Fibroblast of lung (primary cell): Measurements from ENCODE around the gene SLC6A1. TPM values are rescaled to one million over a fixed set of nuclear protein-coding genes. Genes with fewer than 3 reads are reported as not detected.

Experiments used
- DNase-seq, 2 donors: peaks; one replicate each; pipeline versions ENCODE4 v3.0.0 to v3.0.0-alpha.2; 2010; ENCODE audit warnings: low read depth in 2 of 2
- H2AFZ ChIP-seq: 2 replicates; pipeline ENCODE4 v1.5.1; 2012; ENCODE audit warnings: low read length, control low read depth, inconsistent platforms
- H3K27ac ChIP-seq: 2 replicates; pipeline ENCODE4 v1.5.1; 2011; ENCODE audit warnings: low read length, control low read depth; ENCODE audit not compliant: insufficient read depth
- H3K27me3 ChIP-seq: 2 replicates; pipeline ENCODE4 v1.5.1; 2011; ENCODE audit warnings: mild to moderate bottlenecking, low read length; ENCODE audit not compliant: control insufficient read depth, insufficient read depth
- H3K36me3 ChIP-seq: 2 replicates; pipeline ENCODE4 v1.5.1; 2011; ENCODE audit warnings: low read length; ENCODE audit not compliant: control insufficient read depth, insufficient read depth
- H3K4me1 ChIP-seq: 2 replicates; pipeline ENCODE4 v1.5.1; 2011; ENCODE audit warnings: low read length; ENCODE audit not compliant: control insufficient read depth, insufficient read depth; ENCODE audit errors: extremely low read depth
- H3K4me2 ChIP-seq: 2 replicates; pipeline ENCODE4 v1.5.1; 2011; ENCODE audit warnings: low read length, control low read depth; ENCODE audit not compliant: insufficient read depth; ENCODE audit errors: extremely low read depth
- H3K4me3 ChIP-seq, 4 experiments: fragments of 200-600 bp in 1 of 4; sonication (generic) in 1 of 4; replicated peaks in 1 of 4; 2 replicates each; pipeline ENCODE4 v1.5.1; 2011 to 2016; ENCODE audit warnings: low read length in 4 of 4, low read depth in 3 of 4, mild to moderate bottlenecking in 3 of 4, control low read depth in 2 of 4, inconsistent platforms in 1 of 4, mixed read lengths in 1 of 4; ENCODE audit not compliant: insufficient read depth in 1 of 4; ENCODE audit errors: control extremely low read depth in 1 of 4
- H3K79me2 ChIP-seq: 2 replicates; pipeline ENCODE4 v1.5.1; 2012; ENCODE audit warnings: mild to moderate bottlenecking, low read length, inconsistent platforms; ENCODE audit not compliant: control insufficient read depth, insufficient read depth
- H3K9ac ChIP-seq: 2 replicates; pipeline ENCODE4 v1.5.1; 2011; ENCODE audit warnings: mild to moderate bottlenecking, low read length, control low read depth; ENCODE audit not compliant: insufficient read depth
- H3K9me3 ChIP-seq: 2 replicates; pipeline ENCODE4 v1.5.1; 2012; ENCODE audit warnings: low read depth, low read length; ENCODE audit not compliant: control insufficient read depth, insufficient read depth
- H4K20me1 ChIP-seq: 2 replicates; pipeline ENCODE4 v1.5.1; 2011; ENCODE audit warnings: low read length; ENCODE audit not compliant: control insufficient read depth, insufficient read depth; ENCODE audit errors: extremely low read depth
- EZH2 ChIP-seq: IDR thresholded peaks from 2 replicates; pipeline ENCODE4 v1.5.1; 2012; ENCODE audit warnings: low read length, control low read depth, mild to moderate bottlenecking; ENCODE audit errors: missing control alignments
- polyA plus RNA-seq, 2 donors: library from polyadenylated mRNA; depleted of rRNA in 1 of 2; stranded (reverse) in 1 of 2; unstranded in 1 of 2; fragments of >200 nt; gene quantifications; 2 replicates each; pipeline ENCODE4 v1.2.1, GENCODE V29; 2011 to 2012; ENCODE audit warnings: missing spikeins in 1 of 2
- total RNA-seq: library from RNA; depleted of rRNA; stranded (reverse); fragments of >200 nt; gene quantifications from 2 replicates; pipeline ENCODE4 v1.2.1, GENCODE V29; 2014
- TF ChIP-seq, protein P1 (sequence below), 2 donors: IDR thresholded peaks in 1 of 2; conservative IDR thresholded peaks in 1 of 2; 1 replicate in 1 of 2; 2 replicates in 1 of 2; pipeline ENCODE4 v1.5.1; 2011 to 2012; ENCODE audit warnings: low read length in 2 of 2, control low read depth in 1 of 2, inconsistent platforms in 1 of 2, low read depth in 1 of 2, mild to moderate bottlenecking in 1 of 2

The SLC6A1 gene
- total and polyA plus RNA-seq, 2 donors (not counting 1 experiment from before 2014, with no cell fraction given), result not detected

DNA sequence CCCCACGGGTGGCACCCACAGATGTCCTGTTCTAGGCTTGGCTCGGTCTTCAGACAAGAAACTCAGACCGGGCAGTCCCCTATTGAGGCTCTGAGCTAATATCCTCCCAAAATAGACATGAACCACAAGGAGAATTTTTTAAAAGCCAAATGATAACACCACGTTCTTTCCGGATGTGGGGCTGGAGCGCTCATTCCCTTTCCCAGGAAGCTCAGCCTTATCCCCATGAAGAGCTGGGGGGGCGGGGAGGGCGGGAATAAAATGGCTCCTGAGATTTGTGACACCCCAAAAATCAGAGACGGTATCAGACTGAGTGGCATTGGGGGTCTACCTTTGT is 1.1 kb downstream of the SLC6A1 start:
- Histone ChIP-seq H3K9me3 (no peaks in the 10 kb centered on the region), H3K27me3 (peaks cover 46% of the 10 kb centered on the region), H3K9ac (no peak overlapping the region), H4K20me1 (no peaks in the 10 kb centered on the region), H3K79me2 (no peaks in the 10 kb centered on the region), H2AFZ (no peak overlapping the region), H3K4me3 (no peak overlapping the region), H3K27ac (no peak overlapping the region), H3K4me2 (no peak overlapping the region), H3K4me1 (no peaks in the 10 kb centered on the region), H3K36me3 (no peaks in the 10 kb centered on the region)
- DNase-seq, result peak in 1 of 2 donors; percentile 14
- no peak for TF ChIP-seq EZH2
- TF ChIP-seq, protein P1, sequence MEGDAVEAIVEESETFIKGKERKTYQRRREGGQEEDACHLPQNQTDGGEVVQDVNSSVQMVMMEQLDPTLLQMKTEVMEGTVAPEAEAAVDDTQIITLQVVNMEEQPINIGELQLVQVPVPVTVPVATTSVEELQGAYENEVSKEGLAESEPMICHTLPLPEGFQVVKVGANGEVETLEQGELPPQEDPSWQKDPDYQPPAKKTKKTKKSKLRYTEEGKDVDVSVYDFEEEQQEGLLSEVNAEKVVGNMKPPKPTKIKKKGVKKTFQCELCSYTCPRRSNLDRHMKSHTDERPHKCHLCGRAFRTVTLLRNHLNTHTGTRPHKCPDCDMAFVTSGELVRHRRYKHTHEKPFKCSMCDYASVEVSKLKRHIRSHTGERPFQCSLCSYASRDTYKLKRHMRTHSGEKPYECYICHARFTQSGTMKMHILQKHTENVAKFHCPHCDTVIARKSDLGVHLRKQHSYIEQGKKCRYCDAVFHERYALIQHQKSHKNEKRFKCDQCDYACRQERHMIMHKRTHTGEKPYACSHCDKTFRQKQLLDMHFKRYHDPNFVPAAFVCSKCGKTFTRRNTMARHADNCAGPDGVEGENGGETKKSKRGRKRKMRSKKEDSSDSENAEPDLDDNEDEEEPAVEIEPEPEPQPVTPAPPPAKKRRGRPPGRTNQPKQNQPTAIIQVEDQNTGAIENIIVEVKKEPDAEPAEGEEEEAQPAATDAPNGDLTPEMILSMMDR (conservative IDR thresholded peaks at IDR 0.05 in 1 of 2, IDR thresholded peaks at IDR 0.05 in 1 of 2; ENCODE audit: low read depth in 1 of 2, low read length in 2 of 2), result no peak

DNA sequence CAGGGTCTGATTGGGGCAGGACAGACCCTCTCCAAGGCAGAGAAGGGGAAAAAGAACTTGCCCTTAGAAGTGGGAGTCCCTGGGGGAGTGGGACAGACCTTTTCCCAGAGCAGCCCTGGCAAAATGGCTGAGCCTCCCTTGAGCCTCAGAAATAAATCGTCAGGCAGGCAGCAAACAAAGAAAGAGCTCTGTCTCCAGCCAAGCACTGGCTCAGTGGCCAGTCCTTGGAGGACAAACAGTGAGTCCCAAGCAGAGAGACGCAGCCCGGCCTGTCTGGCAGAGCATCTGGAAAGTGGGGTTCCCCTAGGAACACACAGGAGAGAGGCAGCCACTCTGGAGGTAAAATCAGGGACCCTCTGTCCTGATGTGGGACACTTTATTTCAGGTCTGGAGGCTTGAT is 1.8 kb downstream of the SLC6A1 start:
- H3K4me1 ChIP-seq, result no peaks in the 10 kb centered on the region
- no peaks in the 10 kb centered on the region for H3K79me2 ChIP-seq
- no peak overlapping the region for H2AFZ ChIP-seq
- H3K27ac ChIP-seq, result no peak overlapping the region
- TF ChIP-seq, protein P1 (conservative IDR thresholded peaks at IDR 0.05 in 1 of 2, IDR thresholded peaks at IDR 0.05 in 1 of 2; ENCODE audit: low read depth in 1 of 2, low read length in 2 of 2), result no peak
- TF ChIP-seq EZH2, result peak; percentile 21
- H4K20me1 ChIP-seq, result no peaks in the 10 kb centered on the region
- H3K4me3 ChIP-seq, result no peak overlapping the region
- H3K4me2 ChIP-seq, result no peak overlapping the region
- H3K36me3 ChIP-seq, result no peaks in the 10 kb centered on the region
- no peak for DNase-seq
- peaks cover 46% of the 10 kb centered on the region for H3K27me3 ChIP-seq
- H3K9ac ChIP-seq, result no peak overlapping the region
- no peaks in the 10 kb centered on the region for H3K9me3 ChIP-seq

GRCh38 chr3:10995871-10996270 is 3.3 kb downstream of the SLC6A1 start:
- no peaks in the 10 kb centered on the region for H3K79me2 ChIP-seq
- H4K20me1 ChIP-seq, result no peaks in the 10 kb centered on the region
- H3K27ac ChIP-seq, result no peak overlapping the region
- no peak overlapping the region for H3K4me3 ChIP-seq
- no peak for DNase-seq
- no peaks in the 10 kb centered on the region for H3K4me1 ChIP-seq
- no peak for TF ChIP-seq EZH2
- TF ChIP-seq, protein P1 (conservative IDR thresholded peaks at IDR 0.05 in 1 of 2, IDR thresholded peaks at IDR 0.05 in 1 of 2; ENCODE audit: low read depth in 1 of 2, low read length in 2 of 2), result no peak
- H2AFZ ChIP-seq, result no peak overlapping the region
- no peaks in the 10 kb centered on the region for H3K9me3 ChIP-seq
- no peak overlapping the region for H3K9ac ChIP-seq
- H3K4me2 ChIP-seq, result no peak overlapping the region
- H3K27me3 ChIP-seq, result peaks cover 41% of the 10 kb centered on the region
- H3K36me3 ChIP-seq, result no peaks in the 10 kb centered on the region
